Subcutaneous abdominal adipose tissue (tissue), 5 donors: ENCODE data around the gene AGBL1.

ENCODE experiments used
- H3K27ac ChIP-seq: one replicate; pipeline ENCODE4 v1.7.0; 2013; ENCODE audit warnings: low read depth, mild to moderate bottlenecking, inconsistent platforms, low read length, moderate library complexity
- H3K27me3 ChIP-seq, 5 donors: one replicate each; pipeline ENCODE4 v1.7.0; 2013; ENCODE audit warnings: low read length in 5 of 5, inconsistent platforms in 1 of 5; ENCODE audit not compliant: control insufficient read depth in 5 of 5, insufficient read depth in 4 of 5
- H3K36me3 ChIP-seq, 5 donors: one replicate each; pipeline ENCODE4 v1.7.0; 2013; ENCODE audit warnings: low read length in 5 of 5; ENCODE audit not compliant: control insufficient read depth in 5 of 5, insufficient read depth in 5 of 5
- H3K4me1 ChIP-seq, 5 donors: one replicate each; pipeline ENCODE4 v1.7.0; 2013; ENCODE audit warnings: low read length in 5 of 5, mild to moderate bottlenecking in 3 of 5, moderate library complexity in 1 of 5; ENCODE audit not compliant: control insufficient read depth in 5 of 5, insufficient read depth in 5 of 5
- H3K4me3 ChIP-seq, 5 donors: one replicate each; pipeline ENCODE4 v1.7.0; 2013; ENCODE audit warnings: low read length in 5 of 5, low read depth in 1 of 5
- H3K9ac ChIP-seq, 5 donors: one replicate each; pipeline ENCODE4 v1.7.0; 2013; ENCODE audit warnings: low read length in 5 of 5, mild to moderate bottlenecking in 4 of 5, moderate library complexity in 3 of 5
- H3K9me3 ChIP-seq, 5 donors: one replicate each; pipeline ENCODE4 v1.7.0; 2013; ENCODE audit warnings: low read length in 5 of 5; ENCODE audit not compliant: control insufficient read depth in 5 of 5
- donor health status: healthy.
- donor health status: healthy.
- donor health status: healthy.
- donor health status: healthy.
- donor health status: healthy.

AGBL1 gene

DNA sequence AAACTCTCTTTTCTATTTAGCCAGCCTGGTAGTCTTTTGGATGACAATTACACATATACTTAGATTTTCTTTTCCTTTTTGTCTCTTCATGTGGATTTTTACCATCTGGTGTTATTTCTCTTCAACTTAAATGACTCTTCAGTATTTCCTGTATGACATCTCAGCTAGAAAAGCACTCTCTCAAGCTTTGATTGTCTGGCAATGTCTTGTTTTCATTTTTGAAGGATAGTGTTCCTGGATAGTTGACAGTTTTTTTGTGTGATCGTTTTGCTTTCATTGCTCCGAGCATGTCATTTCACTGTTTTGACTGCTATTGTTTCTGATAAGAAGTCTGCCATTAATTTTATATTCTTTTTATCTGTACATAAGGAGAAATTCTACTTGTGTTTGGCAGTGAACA lies 766.4 kb downstream of the AGBL1 start:
- Histone ChIP-seq H3K36me3 (no peaks in the 10 kb centered on the region), H3K27me3 (no peaks in the 10 kb centered on the region), H3K9ac (no peak overlapping the region), H3K4me3 (no peak overlapping the region), H3K4me1 (no peaks in the 10 kb centered on the region), H3K27ac (no peak overlapping the region), H3K9me3 (peaks cover 0 to 3% (median 0%) of the 10 kb centered on the region in 5 donors)

DNA sequence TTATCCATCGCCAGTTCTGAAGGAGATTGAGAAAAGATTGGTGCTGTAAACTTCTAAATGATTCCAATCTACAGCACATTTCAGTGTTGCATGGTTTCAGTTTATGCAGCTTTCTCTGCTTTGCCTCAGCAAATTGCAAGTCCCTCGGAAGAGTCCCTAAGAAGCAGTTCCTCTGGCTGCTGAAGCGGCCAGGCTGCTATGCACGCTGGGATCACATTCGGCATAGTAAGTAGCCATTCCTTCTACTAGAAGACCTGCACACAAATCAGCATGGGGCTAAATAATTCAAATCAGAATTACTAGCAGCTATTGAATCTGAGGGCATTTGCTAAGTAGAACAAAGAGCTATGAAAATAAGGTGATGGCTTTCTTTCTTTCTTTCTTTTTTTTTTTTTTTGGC lies 769.5 kb downstream of the AGBL1 start:
- H3K27ac ChIP-seq, result no peak overlapping the region
- H3K4me3 ChIP-seq, result no peak overlapping the region
- no peaks in the 10 kb centered on the region for H3K4me1 ChIP-seq
- H3K9me3 ChIP-seq, result peaks cover 0 to 3% (median 0%) of the 10 kb centered on the region in 5 donors
- H3K36me3 ChIP-seq, result no peaks in the 10 kb centered on the region
- no peaks in the 10 kb centered on the region for H3K27me3 ChIP-seq
- H3K9ac ChIP-seq, result no peak overlapping the region

DNA sequence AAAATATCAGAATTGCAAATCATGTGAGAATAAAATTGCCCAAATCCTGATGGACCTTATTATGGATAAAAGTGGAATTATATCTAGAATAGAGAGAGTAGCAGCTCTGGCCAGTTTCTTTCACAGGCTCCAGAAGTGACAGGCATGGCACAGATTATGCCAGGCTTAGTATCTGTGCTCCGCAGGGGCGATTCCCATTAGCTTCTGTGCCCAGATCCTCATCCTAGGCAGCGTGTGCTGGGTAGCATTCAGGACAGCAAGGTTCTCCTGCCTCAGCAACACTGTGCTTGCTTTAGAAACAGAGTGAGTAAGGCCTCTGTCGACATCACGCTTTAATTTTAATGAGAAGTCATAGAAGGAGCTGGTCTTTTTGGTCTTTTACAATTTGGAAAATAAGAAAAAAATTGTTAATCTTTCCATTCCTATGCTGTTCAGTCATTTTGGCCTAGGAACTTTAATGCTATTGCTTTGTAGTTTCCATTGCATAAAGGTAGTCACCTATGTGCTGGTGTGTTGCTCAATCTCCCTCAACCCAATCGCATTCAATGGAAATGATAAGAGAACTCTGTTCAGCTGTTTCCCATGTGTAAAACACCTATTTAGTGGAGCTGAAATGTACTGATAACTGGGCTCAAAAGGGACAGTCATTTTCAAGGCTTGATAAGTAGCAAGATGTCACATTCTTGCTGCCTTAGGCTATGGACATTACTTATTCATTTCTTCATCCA lies 770.1 kb downstream of the AGBL1 start:
- H3K4me3 ChIP-seq, result no peak overlapping the region
- H3K9ac ChIP-seq, result no peak overlapping the region
- no peaks in the 10 kb centered on the region for H3K27me3 ChIP-seq
- no peaks in the 10 kb centered on the region for H3K36me3 ChIP-seq
- no peak overlapping the region for H3K27ac ChIP-seq
- H3K4me1 ChIP-seq, result no peaks in the 10 kb centered on the region
- peaks cover 0 to 3% (median 0%) of the 10 kb centered on the region in 5 donors for H3K9me3 ChIP-seq

DNA sequence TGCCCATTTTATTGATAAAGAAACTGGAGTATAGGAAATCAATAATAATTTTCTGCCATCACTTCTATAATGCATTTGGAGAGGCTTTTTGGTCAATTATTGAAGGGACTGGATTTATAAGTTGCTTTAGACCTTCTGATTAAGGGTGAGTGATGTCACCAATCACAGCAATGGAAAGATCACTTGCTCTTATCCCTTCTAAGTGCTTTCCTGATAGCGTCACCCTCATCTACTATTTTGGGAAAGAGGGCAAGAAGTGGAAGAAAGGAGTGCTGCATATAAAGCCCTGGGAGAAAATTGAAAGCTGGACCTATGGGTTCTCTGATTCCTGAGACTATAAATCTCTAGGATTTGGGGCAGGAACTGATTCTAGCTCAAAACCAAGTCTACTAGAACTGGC lies 771.3 kb downstream of the AGBL1 start:
- Histone ChIP-seq H3K4me1 (no peaks in the 10 kb centered on the region), H3K4me3 (no peak overlapping the region), H3K27me3 (no peaks in the 10 kb centered on the region), H3K27ac (no peak overlapping the region), H3K36me3 (no peaks in the 10 kb centered on the region), H3K9me3 (no peaks in the 10 kb centered on the region), H3K9ac (no peak overlapping the region)

DNA sequence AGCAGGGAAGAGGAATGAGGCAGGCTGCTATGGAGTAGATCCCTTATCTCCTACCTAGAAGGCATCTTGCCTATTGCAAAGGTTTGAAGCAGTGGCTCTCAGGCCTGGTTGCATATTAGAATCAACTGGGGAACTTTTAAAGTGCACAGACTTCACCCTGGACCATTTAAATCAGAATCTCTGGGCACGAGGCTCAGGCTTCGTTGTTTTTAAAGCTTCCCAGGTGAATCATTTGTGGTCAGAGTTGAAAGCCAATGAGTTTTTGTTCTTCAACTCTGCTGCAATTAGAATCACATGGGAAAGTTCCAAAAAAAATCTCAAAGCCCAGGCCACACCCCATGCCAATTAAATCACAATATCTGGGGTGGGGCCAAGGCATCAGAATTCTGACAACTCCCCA lies 773.1 kb downstream of the AGBL1 start:
- Histone ChIP-seq H3K27me3 (no peaks in the 10 kb centered on the region), H3K9me3 (no peaks in the 10 kb centered on the region), H3K4me1 (no peaks in the 10 kb centered on the region), H3K27ac (no peak overlapping the region), H3K36me3 (no peaks in the 10 kb centered on the region), H3K4me3 (no peak overlapping the region), H3K9ac (no peak overlapping the region)

DNA sequence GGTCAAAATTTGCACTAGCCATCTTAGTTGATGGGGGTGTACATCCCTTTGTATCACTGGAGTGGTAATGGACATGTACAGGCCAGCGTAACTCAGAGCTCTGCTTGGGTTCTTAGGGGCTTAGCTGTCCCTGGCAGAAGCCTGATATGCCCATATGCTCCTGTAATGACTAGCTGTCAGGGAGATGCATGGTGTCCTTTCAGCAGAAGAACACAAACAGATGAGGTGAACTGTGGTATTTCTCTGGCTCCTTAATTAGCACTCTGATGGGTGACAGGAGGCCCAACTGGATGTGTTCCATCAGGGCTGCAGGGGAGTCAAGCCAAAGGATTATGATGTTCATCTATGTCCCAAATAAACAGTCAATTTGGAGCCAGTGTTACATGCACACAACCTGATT lies 774.5 kb downstream of the AGBL1 start:
- Histone ChIP-seq H3K9ac (no peak overlapping the region), H3K27ac (no peak overlapping the region), H3K4me1 (no peaks in the 10 kb centered on the region)

DNA sequence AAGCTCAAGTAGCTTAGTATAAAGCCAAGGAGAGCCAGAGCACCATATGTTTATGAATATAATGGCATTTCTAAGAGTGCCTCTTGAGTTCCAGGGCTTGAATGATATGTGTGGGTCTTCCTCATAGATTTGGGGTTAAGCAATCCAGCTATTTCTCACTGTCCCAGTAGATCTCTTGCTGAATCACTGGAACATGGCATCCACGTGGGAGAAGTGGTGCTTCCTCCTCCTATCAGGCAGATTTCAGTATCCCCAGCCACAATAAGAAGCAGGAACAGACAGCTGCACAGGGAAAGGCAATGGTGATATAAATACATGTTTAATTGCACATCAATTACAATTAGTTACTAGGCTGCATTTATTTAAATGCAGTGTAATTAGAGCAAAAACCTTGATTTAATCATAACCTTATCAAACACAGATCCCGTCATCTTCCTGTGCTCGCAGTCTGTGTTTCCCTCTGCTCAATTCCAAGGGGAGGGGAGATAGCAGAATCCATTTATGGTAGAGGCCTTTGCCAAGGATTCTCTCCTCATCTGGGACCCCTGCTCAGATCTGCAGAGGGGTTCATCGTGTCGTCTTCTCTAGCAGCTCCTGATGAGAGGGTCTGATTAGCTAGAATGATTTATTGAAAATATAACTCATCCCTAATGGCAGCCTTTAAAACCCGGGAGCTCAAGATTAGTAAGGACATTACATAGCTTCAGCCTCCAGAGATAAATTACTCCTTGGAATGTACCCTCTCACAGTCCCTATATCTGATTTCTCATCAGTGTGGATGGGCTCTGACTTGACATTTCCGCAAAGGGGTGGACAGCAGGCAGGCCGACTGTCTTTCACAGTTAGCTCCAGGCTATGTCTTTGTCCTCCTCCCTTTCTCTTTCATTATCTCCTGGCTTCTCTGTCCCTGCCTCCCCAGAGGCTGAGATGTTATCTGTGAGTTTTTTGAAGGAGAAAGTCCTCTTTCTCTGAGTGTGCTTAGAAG lies 775.9 kb downstream of the AGBL1 start:
- H3K4me3 ChIP-seq, result no peak overlapping the region
- no peaks in the 10 kb centered on the region for H3K36me3 ChIP-seq
- no peak overlapping the region for H3K27ac ChIP-seq
- H3K9ac ChIP-seq, result no peak overlapping the region
- no peaks in the 10 kb centered on the region for H3K9me3 ChIP-seq
- no peaks in the 10 kb centered on the region for H3K27me3 ChIP-seq
- H3K4me1 ChIP-seq, result no peaks in the 10 kb centered on the region

More for the DNA sequence above, 774.5 kb downstream of the AGBL1 start:
- Histone ChIP-seq H3K4me3 (no peak overlapping the region), H3K36me3 (no peaks in the 10 kb centered on the region), H3K27me3 (no peaks in the 10 kb centered on the region), H3K9me3 (no peaks in the 10 kb centered on the region)

DNA sequence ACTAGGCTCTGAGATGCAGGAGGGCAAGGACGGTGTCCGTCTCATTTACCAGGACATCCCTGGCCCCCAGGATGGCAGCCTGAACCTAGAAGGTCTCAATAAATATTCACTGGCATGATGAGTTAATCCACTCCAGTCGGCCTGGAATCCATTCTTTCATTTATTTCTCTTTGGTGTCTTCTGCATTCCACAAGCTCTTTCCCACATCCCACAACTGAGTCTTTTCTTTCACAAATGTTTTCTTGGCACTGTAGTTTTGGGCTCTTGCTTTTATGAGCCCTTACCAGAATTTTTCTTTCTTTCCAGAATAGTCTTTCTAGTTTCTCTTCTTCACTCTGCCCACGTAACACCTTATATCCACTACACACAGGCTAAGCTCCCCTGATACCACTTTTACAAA lies 778.0 kb downstream of the AGBL1 start:
- H3K9me3 ChIP-seq, result no peaks in the 10 kb centered on the region
- H3K36me3 ChIP-seq, result no peaks in the 10 kb centered on the region
- H3K4me3 ChIP-seq, result no peak overlapping the region
- H3K27me3 ChIP-seq, result no peaks in the 10 kb centered on the region
- no peak overlapping the region for H3K9ac ChIP-seq
- H3K4me1 ChIP-seq, result no peaks in the 10 kb centered on the region
- H3K27ac ChIP-seq, result no peak overlapping the region

DNA sequence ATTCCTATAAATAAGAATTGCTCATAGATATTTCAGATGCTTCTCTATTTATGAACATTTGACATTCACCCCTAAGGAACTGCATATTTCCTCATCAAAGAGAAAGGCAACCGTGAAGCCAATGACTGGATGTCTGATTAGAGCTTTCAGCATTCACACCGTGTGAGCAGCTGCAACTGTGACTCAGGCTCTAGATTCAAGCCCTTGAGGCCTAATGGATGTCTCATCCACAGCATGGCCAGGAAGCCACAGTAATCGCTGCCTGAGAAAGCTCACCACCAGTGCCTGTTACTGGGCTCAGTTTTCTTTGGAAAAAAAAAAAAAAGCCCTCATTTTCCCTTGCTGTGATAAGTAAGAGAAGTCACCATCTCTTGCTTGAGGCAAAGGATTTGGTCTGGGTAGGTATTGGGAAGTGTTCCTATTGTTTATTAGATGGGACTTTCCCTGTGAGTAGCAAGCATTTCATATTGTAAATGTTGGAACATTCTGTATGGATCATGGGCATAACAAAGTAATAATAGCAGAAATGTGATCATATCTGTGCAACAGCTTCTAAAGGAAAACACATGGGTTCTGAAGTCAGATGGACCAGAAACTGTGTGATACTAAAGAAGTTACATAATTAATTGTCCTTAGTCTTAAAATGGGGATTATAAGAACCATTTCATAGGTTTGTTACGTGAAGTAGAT lies 783.7 kb downstream of the AGBL1 start:
- Histone ChIP-seq H3K27ac (no peak overlapping the region), H3K9me3 (no peaks in the 10 kb centered on the region), H3K4me1 (no peaks in the 10 kb centered on the region), H3K4me3 (no peak overlapping the region), H3K36me3 (no peaks in the 10 kb centered on the region), H3K27me3 (no peaks in the 10 kb centered on the region), H3K9ac (no peak overlapping the region)

DNA sequence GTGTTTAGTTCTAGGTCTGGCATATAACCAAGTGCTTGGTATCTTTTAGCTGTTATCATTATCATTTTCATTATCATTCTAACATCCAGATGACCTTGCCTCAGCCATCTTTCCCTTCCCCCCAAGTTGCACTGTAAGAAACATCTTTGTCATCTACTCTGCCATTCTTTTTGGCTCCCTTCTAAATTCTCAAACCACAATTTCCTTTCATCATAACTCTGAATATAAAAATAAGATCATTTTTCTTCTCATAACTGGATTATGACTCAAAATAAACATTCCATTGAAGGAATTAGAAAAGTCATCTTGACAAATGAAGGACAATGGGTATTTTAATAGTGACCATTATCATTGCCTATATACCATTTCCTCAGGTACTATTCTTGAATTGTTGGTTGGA lies 786.2 kb downstream of the AGBL1 start:
- H3K9me3 ChIP-seq, result no peaks in the 10 kb centered on the region
- no peaks in the 10 kb centered on the region for H3K27me3 ChIP-seq
- no peaks in the 10 kb centered on the region for H3K36me3 ChIP-seq
- H3K4me1 ChIP-seq, result no peaks in the 10 kb centered on the region
- H3K27ac ChIP-seq, result no peak overlapping the region
- no peak overlapping the region for H3K9ac ChIP-seq
- no peak overlapping the region for H3K4me3 ChIP-seq
